Central memory CD4-positive, alpha-beta T cell (primary cell): Measurements from ENCODE around the gene ITPA.
A peak's percentile ranks its signal among the peaks of the same experiment; 100 is the strongest.

Experiments
- DNase-seq: peaks from one replicate; pipeline ENCODE4 v3.0.0; 2022
- total RNA-seq, 3 experiments: gene quantifications; one replicate each; lab custom pipeline; 2026; lab: John Stamatoyannopoulos, UW

The ITPA gene
- total RNA-seq = 22.0 to 75.4 (median 42.1) reads per million in 3 experiments

DNA sequence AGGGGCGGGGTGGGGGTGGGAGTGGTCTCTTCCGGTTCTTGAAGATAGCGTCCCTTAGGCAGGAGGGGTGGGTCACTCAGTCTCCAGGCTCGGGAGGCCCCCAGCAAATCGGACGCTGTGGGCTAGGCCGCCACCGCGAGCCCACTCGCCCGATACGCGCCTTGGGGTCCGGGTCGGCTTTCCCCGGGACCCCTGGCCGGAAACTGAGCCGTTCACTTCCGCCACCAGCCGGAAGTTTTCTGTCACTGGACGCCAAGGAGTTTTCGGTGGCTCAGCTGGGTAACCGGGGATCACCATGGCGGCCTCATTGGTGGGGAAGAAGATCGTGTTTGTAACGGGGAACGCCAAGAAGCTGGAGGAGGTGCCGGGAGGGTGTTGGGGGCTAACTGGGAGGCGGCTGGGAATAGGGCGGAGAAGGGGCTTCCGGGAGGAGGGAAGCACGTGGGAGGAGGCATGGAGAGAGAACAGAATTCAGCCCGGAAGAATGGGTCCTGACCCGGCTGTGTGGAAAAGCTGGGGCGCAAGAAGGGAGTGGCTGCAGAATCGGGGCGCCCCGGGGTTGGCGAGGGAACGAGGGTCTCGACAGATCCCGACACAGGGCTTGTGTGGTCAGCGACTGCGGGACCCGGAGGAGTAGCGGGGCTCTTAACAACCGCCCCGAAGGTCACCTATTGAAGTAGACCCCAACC, at the start of gene ITPA:
Gene ITPA, plus strand, starts transcription at position 242 of the 689 bp plus-strand sequence. Its CDS starts 54 bp downstream, at position 296.
- peak; percentile 44 for DNase-seq

DNA sequence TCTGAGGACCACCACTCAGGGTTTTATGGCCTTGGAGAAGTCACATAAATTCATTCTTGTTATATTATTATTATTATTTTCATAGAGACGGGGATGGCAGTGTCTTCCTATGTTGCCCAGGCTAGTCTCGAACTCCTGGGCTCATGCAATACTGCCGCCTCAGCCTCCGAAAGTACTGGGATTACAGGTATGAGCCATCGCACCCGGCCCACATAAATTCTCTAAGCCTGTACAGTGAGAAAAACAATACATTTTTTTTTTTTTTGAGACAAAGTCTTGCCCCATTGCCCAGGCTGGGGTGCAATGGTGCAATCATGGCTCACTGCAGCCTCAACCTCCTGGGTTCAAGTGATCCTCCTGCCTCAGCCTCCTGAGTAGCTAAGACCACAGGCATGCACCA, 48.9 kb upstream of the ITPA start:
- no peak for DNase-seq

DNA sequence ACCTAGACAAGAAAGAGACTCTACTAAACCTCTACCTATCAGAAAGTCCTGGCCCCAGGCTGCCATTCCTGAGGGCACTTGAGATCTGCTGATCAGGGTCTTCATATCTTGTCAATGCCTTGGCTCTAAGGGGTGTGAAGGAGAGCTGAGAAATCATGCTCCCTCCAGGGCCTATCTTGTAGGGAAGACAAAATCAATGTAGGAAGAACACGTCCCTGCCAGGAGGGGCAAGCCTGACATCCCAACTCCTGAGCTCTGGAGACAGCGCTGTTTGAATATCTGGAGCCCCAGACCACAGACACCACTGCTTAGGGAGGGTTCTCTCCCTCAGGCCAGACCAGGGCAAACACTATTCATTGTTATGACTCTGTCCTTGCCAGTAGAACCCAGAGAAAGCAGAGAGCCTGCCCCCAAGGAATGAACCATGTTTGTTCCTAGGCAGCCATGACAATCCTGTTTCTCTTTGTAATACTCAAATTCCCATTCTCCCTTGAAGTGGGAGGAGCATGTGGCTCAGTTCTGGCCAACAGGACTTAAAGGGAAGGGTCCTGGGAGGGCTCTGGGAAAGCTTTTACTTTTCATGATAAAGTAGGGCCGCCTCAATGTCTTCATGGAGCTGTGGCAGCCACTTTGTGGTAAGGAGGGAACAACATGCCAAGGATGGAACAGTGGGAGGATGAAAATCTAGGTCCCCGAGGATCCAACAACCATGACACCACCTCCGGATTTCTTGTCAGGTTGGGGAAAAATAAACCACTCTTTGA, 47.8 kb upstream of the ITPA start:
- no peak for DNase-seq

DNA sequence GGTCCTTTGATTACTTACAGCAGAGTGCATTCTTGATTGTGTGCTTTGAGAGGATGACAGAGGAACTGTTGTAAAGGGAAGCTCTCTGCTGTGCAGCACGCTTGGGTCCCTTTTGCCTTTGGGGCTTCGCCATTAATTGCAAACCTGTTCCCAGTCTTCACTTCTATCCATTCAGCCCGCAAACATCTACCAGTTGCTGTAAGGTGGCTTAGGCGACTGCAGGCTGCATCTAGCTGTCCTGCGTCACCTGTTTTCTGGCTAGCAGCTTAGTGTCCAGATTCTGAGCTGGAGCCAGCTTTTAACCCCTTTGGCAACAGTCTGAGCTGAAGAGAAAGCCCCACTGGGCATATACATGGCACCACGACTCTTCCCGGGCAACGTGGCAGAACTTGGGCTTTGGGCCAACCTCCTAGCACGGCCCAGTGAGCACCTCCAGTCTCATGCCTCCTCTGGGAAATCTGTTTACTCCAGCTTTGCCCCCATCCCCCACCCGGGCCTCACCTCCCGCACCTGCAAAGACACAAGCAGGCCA, 47.2 kb upstream of the ITPA start:
- DNase-seq = no peak

DNA sequence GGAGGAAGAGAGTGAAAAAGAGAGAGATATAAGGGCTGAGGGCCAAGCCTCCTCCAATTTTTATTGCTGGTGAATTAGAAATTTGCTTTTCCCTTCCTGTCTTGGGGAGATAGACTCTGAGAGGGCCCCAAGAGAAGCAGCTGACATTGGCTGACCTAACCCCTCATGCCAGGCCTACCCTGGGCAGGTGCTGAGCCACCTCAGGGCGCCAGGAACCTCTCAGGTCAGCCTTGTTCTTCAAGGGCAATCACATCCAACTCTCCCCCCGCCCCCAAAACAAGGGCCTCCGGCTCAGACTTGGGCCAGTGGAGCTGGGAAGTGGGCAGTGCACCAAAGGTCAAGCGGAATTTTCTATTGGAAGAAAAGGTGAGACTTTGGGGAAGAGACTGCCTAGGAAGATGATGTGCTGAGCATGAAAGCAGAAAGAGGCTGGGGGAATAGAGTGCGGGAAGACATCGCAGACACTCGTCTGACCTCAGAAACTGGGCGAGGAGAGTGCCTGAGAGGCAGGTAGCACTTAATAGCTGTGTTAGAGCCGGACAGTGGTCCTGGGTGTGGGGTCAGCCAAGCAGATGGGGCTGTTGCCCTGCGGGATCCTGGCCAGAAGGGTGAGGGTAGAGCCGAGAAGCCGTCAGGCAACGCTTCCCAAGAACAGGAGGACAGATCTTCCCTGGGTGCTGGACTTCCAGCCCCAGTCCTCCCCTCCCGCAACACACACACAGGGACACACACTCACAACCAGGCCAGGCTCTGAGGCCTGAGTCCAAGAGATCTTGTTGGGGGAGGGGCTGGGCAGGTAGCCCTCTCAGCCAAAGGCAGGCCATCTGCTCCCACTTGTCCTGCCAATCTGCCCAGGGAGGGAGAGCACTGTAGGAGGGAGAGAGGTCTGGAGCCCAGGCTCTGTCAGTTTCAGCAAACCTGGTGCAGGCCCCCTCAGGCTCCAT, 45.9 kb upstream of the ITPA start:
- DNase-seq = no peak

DNA sequence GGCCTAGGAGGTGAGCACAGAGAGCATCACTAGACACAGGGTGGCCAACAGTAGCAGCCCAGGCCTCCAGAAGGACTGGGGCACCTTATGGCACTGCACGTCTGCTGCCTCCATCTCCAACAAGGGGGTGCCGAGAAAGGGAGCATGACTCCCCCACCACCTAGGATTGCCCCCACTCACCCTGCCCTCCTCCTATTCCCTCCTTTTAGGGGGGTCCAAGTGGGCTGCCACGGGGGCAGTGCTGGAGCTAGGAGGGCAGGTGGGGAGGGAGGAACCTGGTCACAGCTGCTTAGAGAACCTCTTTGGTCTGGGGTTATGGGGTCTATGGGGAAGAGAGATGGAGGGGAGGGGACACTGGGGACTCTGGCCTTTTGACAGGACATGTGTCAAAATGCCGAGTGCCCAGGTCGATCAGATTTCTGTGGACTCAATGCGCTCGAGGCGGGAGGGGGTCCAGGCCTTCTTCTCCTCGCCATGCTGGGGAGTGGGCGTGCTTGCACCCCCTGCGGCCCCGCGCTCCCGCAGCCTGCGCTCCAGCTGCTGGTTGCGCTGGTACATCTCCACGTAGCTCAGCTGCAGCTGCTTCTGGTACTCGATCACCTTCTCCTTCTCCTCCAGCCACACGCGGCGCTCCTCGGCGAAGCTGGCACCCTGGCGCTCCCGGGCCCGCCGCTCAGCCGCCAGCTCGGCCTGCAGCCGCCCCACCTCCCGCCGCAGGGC, 45.1 kb upstream of the ITPA start:
- DNase-seq = no peak

DNA sequence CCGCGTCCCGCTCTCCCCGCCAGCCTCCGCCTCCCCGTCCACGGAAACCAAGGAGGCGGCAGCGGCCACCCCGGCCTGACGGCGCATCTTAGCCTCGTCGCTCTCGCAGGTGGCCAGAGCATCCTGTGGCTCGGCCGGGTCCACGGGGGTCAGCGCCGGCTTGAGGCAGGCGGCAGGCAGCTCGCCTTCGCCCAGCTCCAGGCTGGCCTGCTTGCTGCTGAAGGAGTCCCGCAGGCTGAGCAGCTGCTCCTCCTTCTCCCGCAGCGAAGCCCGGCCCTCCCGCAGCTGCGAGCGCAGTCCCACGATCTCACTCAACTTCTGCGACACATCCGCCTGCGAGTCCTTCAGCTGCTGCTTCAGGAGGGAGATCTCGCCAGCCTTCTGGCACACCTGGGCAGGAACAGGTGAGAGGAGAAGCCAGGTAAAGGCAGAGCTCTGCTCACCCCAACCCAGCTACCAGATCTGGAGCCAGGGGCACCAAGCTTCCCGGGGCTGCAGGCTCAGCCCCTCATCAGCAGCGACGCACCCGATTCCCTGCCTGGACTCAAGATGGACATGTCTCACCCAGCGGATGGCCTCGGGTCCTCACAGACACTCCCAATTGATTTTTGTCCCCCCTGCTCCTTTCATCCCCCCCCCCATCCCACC, 44.4 kb upstream of the ITPA start:
- no peak for DNase-seq

DNA sequence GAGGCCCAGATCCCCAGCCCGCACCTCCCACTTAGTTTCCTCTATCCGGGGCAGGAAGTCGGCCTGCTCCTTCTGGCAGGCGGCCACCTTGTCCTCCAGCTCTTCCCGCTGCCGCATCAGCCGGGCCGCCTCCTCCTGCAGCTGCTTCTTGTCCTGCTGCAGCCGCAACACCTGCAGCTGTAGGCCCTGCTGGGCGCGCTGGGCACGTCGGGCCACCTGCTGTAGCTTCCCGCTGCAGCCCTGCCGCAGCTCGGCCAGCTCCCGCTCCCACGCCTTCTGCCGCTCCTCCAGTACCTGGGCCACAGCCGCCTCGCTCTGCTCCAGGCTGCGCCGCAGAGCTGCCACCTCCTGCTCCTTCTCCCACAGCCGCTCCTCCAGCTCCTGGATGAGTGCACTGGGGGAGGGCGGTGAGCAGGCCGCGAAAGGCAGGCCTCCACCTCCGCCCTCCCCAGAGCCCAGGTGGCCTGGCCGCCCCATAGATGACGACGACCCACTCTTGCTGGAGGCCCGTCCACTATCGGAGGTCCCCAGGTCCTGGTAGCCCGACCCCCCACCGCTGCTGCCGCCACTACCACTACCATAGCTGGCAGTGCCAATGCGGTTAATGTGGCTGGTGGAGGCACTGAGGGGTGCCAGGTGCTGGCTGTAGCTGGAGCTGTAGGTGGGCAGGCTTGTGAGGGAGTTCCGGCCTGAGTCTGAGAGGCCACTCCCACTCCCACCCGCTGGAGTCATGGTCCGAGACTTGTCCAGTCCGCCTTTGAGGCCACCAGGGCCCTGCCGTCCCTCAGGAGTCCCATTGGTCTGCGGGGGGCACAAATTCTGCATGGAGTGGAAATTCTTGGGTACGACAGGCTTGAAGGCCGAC, 43.6 kb upstream of the ITPA start:
- no peak for DNase-seq

DNA sequence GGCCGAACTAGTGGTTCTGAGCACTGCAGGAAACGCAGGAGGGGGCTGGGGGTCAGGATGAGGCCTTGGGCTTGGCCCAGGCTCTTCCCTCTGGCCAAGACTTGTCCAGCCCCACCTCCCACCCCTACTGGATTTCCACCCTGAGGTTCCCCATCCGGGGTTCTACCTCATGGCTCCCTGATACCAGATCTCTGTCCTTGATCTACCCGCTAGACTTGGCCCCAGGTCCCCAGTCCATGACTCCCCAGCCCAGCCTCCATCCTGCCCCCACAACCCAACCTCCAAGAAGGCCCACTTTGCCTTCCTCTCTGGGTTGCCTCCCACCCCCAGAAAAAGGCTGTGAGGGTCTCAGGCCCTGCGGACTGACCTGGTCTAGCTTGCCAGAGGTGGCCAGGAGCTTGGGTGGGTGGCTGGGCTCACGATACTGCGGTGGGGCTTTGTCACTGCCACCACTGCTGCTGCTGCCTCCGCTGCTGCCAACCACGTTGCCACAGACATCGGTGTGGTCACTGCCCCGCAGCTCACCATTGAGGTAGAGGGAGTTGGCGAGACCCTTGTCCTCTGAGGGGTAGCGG, 42.9 kb upstream of the ITPA start:
- DNase-seq = no peak

DNA sequence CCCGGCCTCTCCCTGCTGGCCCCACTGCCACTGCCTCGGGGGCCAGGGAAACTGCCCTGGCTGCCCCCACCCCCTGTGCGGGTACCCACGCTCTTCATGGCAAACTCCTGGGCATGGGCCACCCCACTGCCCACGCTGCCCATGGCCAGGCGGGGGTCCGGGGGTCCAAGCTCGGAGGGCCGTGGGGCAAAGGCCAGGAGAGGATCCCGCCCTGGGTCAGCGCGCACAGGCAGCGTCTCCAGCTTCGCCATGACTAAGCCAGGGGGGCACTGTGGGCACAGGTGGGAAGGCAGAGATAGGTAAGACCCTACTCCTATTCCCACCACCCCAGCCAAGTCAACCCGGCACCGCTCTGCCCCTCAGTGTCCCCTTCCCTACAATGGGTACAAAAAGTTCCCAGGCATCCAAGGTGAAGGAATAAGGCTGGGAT, 42.4 kb upstream of the ITPA start:
- DNase-seq = no peak

DNA sequence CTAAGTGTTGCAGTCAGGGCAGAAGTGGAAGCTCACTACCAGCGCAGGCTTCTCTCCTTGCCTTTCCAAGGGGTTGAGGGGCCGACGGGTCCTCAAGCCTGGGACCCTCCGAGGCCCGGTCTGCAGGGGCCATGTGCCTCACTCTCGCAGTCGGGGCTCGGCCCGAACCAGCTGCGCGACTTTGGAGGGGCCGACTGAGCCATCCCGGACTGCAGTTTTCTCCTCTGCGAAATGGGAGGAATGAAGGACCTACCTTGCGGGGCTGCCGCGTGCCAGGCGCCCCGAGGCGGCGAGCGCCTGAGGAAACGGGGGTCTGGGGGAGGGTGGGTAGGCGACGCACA, 41.6 kb upstream of the ITPA start:
- no peak for DNase-seq

DNA sequence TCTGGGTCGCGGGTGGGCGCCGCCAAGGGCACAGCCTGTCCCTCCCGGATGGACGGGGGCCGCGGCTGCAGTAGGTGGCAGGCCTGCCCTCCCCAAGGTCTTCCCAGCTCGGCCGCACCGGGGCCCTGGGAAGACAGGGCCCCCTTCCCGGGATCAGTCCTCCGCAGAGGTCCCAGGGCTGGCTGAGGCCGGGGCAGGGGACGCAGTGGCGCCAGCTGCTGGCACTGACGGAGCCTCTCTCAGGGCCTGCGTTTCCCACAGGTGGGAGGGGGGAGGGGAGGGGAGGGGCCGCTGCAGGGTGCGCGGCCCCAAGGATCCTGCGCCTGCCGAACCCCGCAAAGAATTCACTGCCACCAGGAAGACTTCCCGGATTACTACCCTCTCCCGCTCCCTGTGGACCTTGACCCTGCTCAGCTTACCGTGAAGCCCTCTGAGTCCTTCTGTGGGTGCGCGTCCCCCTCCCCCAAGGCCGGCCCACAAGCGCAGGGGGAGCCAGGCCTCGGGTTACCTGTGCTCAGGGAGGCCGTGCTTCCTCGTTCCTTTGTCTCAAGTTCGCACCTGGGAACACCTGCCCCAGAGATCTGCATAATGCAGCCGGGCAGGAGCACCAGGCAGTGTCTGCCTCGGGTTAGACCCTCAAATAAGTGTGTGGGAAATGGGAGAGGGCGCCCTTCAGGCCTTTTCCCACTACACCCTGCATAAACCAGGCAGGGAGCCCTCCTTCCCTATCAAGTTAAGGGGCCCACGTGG, 41.0 kb upstream of the ITPA start:
- no peak for DNase-seq

DNA sequence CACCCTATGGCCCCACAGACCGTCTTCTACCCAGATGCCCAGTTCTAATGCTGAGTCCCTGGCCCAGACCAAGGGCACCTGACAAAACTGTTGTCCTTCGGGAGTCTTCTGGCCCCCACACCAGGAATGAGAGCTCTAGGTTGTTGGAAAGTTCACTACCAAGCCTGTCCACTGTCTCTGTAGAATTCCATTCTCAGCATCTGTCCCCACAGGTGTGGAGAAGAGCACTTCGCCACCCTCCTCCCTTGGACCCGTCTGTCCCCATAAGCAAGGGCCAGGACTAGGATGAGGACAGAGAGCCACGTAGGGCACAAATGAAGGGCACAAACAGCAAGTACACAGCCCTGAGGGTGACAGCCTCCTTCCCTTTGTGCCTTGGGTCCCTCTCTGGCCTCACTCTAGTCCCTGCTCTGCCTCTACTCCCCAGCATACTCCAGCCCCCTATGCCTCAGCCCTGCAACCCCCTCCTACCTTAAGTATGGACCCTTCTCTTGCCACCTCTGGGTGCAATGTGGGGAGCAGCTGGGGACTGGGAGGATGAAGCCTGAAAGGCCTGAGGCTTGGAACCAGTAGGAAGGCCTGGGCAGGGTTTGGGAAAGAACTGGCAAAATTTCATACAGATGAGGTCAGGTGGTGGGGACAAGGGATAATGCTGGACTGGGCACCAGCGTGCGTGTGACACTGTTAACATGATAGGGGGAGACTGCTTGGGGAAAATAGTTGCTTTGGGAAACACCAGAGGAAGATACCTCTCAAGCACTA, 40.3 kb upstream of the ITPA start:
- no peak for DNase-seq

DNA sequence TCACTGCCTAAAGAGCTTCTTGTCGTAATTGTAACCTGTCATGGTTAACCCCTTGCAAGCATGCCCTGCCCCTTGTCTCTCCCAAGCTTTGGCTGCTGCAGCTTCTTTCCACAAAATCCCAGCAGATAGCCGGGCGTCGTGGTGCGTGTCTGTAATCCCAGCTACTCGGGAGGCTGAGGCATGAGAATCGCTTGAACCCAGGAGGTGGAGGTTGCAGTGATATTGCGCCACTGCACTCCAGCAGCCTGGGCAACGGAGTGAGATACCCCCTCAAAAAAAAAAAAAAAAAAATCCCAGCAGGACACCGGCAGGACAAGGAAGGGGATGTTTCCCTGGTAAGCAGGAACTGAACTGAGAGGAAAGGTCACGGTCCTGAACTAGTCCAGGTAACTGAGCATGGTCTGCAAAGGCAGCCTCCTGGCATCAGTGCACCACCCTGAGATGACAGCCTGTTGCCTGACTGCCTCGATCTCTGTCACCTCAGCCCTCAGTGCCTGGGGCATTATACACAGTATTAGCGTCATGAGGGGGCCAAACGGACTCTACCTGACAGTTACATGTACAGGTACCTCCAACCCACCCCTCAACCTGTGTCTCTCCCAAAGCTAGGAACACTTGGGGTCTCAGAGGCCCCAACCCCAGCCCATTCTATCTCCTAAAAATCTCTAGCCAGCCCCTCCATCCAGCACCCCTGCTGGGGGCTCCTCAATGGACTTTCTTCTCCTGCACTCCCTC, 37.7 kb upstream of the ITPA start:
- no peak for DNase-seq

DNA sequence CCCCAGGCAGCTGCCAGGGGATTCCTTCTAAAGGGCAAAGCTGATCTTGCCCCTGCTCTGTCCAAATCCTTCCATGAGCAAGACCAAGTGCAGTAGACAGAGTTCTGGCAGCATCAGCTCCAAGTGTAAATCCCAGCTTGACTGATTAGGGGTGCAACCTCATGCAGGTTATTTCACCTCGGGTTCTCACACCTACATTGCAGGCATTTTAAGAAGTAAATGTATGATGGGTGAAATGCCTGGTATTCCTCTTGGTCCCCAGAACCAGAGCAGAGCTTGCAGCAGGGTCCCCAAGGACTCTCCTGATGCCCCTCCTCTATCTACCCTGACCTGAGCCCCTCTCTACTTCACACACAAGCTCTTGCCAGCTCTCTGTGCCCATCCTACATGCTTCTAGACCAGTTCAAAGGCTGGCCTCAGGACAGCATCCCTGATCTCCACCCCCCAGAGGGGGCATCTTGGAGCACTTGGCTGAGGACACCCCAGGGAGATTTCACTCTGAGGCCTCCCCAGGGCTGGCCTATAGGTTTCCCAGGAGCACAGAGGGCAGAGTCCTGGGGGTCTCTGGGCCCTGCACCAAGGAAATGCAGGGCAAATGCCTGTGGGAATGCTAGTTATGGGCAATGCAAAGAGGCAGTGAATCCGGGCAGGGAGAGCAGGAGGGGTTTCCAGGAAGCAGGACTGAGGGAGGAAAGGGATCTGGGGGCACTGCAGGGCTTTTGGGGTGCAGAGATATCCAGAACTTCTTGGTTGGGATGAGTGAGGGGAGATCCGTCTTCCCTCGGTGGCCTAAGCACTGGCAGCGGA, 37.0 kb upstream of the ITPA start:
- no peak for DNase-seq

DNA sequence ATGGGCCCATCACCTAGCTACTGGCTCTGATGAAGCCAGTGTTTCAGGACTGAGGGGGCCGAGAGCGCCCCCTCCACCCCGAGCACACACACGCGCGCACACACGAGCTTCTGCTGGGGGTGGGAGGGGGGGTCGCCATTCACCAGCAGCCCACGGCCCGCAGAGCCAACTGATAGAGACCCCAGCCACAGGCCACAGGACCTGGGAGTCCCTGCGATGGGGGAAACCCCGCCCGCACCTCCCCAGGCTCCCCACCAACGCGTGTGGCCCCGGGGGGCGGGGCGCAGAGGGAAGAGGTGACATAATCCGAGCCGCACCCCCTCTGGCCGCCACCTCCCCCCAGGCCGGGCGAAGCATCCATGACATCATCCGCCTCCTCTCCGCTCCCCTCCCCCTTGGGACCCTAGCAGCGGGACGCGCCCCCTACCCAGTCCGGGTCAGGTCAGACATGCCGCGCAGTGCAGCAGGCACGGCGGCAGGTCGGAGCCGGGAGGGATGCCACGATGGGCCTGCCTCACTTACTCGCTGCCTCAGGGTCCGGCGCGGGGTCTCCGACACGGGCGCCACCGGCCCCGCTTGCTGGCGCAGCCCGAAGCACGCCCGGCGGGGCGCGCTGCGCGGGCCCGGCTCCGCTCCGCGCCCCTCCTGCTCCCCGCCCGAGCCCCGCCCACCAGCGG, 36.2 kb upstream of the ITPA start, which contains the start of gene LZTS3:
Gene LZTS3, minus strand, starts transcription at position 617 of the 677 bp plus-strand sequence. CDS start 6,386 bp downstream, outside the sequence.
- DNase-seq = peak; percentile 87
